GM12874 (cell line): ENCODE data around the gene CHST2.

Experiments used
- CTCF ChIP-seq: IDR thresholded peaks from 2 replicates; pipeline ENCODE4 v1.5.1; 2011; ENCODE audit warnings: low read depth, mild to moderate bottlenecking, control low read depth, low read length, moderate library complexity; ENCODE audit not compliant: insufficient read depth

Gene CHST2

GRCh38 chr3:143120716-143121240, 1.2 kb downstream of the CHST2 start:
- peak; percentile 56 for TF ChIP-seq CTCF

GRCh38 chr3:143121241-143122088, 1.9 kb downstream of the CHST2 start:
- TF ChIP-seq CTCF: peak; percentile 36; the same call in 1 of the 2 replicates

- TF ChIP-seq CTCF: no peak
Measured at GRCh38 chr3:143122089-143122430, 2.5 kb downstream of the CHST2 start.

- TF ChIP-seq CTCF: no peak
Measured at GRCh38 chr3:143122608-143123352, 3.2 kb downstream of the CHST2 start.

- TF ChIP-seq CTCF: no peak
Measured at GRCh38 chr3:143123353-143123984, 3.9 kb downstream of the CHST2 start.

- no peak for TF ChIP-seq CTCF
Measured at GRCh38 chr3:143124601-143125520, 5.3 kb downstream of the CHST2 start.
